22Rv1 (cell line): Measurements from ENCODE around the gene GOLM1.
"Not testable (repeated sequence)": the region's sequence is repeated elsewhere in the genome, so short reads cannot be mapped to it uniquely, and the experiment has no call there.

Experiments
- H3K27ac ChIP-seq: fragments of 450-650 bp; 2 replicates; pipeline ENCODE4 v1.5.1; 2017
- CTCF ChIP-seq: fragments of 450-650 bp; IDR thresholded peaks from 2 replicates; pipeline ENCODE4 v1.5.1; 2017; ENCODE audit warnings: mild to moderate bottlenecking
- ZFX ChIP-seq: fragments of 450-650 bp; IDR thresholded peaks from 2 replicates; pipeline ENCODE4 v1.6.1; 2017; ENCODE audit warnings: antibody characterized with exemption, borderline replicate concordance

Gene GOLM1

GRCh38 chr9:86098824-86099700, at the start of gene GOLM1:
TSS of gene GOLM1 (minus strand) at chr9:86099558. CDS start at chr9:86079320, 20,238 bp downstream.
- no peak for TF ChIP-seq ZFX
- TF ChIP-seq CTCF = peak; percentile 13; the same call in 1 of the 2 replicates
- no peak within 1 kb of the TSS for H3K27ac ChIP-seq

GRCh38 chr9:86146671-86147070, 47.3 kb upstream of the GOLM1 start:
- H3K27ac ChIP-seq = not testable (repeated sequence)

- H3K27ac ChIP-seq = not testable (repeated sequence)
Measured at GRCh38 chr9:86145960-86146359, 46.6 kb upstream of the GOLM1 start.

- TF ChIP-seq ZFX (no peak), CTCF (no peak)
- no peak overlapping the region for H3K27ac ChIP-seq
Measured at GRCh38 chr9:86142973-86143372, 43.6 kb upstream of the GOLM1 start.

- TF ChIP-seq CTCF (no peak), ZFX (no peak)
- no peak overlapping the region for H3K27ac ChIP-seq
Measured at GRCh38 chr9:86141843-86142242, 42.5 kb upstream of the GOLM1 start.

- no peak overlapping the region for H3K27ac ChIP-seq
- TF ChIP-seq CTCF (no peak), ZFX (no peak)
Measured at GRCh38 chr9:86135371-86135770, 36.0 kb upstream of the GOLM1 start.

- TF ChIP-seq ZFX = no peak
- TF ChIP-seq CTCF = no peak
Measured at GRCh38 chr9:86134361-86134760, 35.0 kb upstream of the GOLM1 start.

GRCh38 chr9:86128235-86128822, 29.0 kb upstream of the GOLM1 start:
- no peak for TF ChIP-seq ZFX
- TF ChIP-seq CTCF = no peak
- peak overlapping the region; percentile 69 for H3K27ac ChIP-seq

More at GRCh38 chr9:86134361-86134760, 35.0 kb upstream of the GOLM1 start:
- no peak overlapping the region for H3K27ac ChIP-seq
